Muscle layer of duodenum (tissue), 2 donors: ENCODE data around the gene FRMD5.

Source experiments
- H3K27ac ChIP-seq: one replicate; pipeline ENCODE4 v1.7.0; 2013; ENCODE audit warnings: mild to moderate bottlenecking, low read length
- H3K27me3 ChIP-seq: one replicate; pipeline ENCODE4 v1.7.0; 2013; ENCODE audit warnings: low read depth, mild to moderate bottlenecking, control low read depth, low read length
- H3K36me3 ChIP-seq, 2 donors: one replicate each; pipeline ENCODE4 v1.7.0; 2013; ENCODE audit warnings: low read length in 2 of 2, control low read depth in 1 of 2, mild to moderate bottlenecking in 1 of 2; ENCODE audit not compliant: insufficient read depth in 2 of 2, control insufficient read depth in 1 of 2
- H3K4me1 ChIP-seq, 2 donors: one replicate each; pipeline ENCODE4 v1.7.0; 2013; ENCODE audit warnings: low read length in 2 of 2, mild to moderate bottlenecking in 2 of 2, control low read depth in 1 of 2, moderate library complexity in 1 of 2; ENCODE audit not compliant: insufficient read depth in 2 of 2, control insufficient read depth in 1 of 2
- H3K4me3 ChIP-seq, 2 donors: one replicate each; pipeline ENCODE4 v1.7.0; 2013; ENCODE audit warnings: low read length in 2 of 2, low read depth in 1 of 2, mild to moderate bottlenecking in 1 of 2
- H3K9me3 ChIP-seq, 2 donors: one replicate each; pipeline ENCODE4 v1.7.0; 2013; ENCODE audit warnings: low read length in 2 of 2, control low read depth in 1 of 2, mild to moderate bottlenecking in 1 of 2; ENCODE audit not compliant: control insufficient read depth in 1 of 2
- donor health status: healthy.

Gene FRMD5

GRCh38 chr15:43998607-43999006 is 196.5 kb downstream of the FRMD5 start:
- Histone ChIP-seq H3K27ac (no peak overlapping the region), H3K4me1 (peaks cover 0 to 5% of the 10 kb centered on the region in 2 donors), H3K4me3 (no peak overlapping the region), H3K36me3 (no peaks in the 10 kb centered on the region), H3K27me3 (no peaks in the 10 kb centered on the region), H3K9me3 (no peaks in the 10 kb centered on the region)

GRCh38 chr15:43991206-43991605 is 203.9 kb downstream of the FRMD5 start:
- Histone ChIP-seq H3K36me3 (no peaks in the 10 kb centered on the region), H3K4me3 (no peak overlapping the region), H3K4me1 (no peaks in the 10 kb centered on the region), H3K27me3 (no peaks in the 10 kb centered on the region), H3K9me3 (no peaks in the 10 kb centered on the region), H3K27ac (no peak overlapping the region)

DNA sequence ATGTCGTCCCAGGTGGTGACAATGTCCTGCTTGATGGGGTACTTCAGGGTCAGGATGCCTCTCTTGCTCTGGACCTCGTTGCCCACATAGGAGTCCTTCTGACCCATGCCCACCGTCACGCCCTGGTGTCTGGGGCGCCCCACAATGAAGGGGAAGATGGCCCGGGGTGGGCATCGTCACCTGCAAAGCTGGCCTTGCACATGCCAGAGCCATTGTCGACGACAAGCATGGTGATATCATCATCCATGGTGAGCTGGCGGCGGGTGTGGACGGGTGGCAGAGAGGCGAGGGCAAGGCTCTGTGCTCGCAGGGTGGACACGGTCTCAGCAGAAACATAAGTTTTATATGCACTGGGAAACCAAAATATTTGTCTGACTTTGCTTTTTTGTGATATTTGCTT is 205.1 kb downstream of the FRMD5 start:
- Histone ChIP-seq H3K4me3 (no peak overlapping the region), H3K27me3 (no peaks in the 10 kb centered on the region), H3K27ac (no peak overlapping the region), H3K9me3 (no peaks in the 10 kb centered on the region), H3K36me3 (no peaks in the 10 kb centered on the region), H3K4me1 (no peaks in the 10 kb centered on the region)

DNA sequence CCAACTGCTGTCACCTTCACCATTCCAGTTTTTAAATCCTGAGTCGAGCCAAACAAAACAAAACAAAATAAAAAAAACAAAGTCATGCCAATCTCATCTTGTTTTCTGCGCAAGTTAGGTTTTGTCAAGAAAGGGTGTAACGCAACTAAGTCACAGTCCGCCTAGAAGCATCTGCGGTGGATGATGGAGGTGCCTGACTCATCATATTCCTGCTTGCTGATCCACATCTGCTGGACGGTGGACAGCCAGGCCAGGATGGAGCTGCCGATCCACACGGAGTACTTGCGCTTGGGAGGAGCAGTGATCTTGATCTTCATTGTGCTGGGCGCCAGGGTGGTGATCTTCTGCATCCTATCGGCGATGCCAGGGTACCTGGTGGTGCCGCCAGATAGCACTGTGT is 206.2 kb downstream of the FRMD5 start:
- H3K4me1 ChIP-seq: no peaks in the 10 kb centered on the region
- no peaks in the 10 kb centered on the region for H3K9me3 ChIP-seq
- H3K27ac ChIP-seq: no peak overlapping the region
- H3K4me3 ChIP-seq: no peak overlapping the region
- H3K27me3 ChIP-seq: no peaks in the 10 kb centered on the region
- H3K36me3 ChIP-seq: no peaks in the 10 kb centered on the region

DNA sequence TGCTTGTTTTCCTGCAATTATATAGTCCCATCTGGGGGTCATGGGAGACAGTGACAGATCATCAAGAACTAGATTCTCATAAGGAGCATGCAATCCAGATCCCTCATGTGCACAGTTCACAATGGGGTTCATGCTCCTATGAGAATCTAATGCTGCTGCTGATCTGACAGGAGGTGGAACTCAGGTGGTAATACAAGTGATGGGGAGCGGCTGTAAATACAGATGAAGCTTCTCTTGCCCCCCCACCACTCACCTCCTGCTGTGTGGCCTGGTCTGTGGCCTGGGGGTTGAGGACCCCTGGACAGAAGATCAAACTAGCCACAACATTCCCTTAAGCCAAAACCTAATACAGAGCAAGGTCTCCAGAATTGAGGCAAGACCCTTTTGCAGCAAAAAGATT is 207.1 kb downstream of the FRMD5 start:
- no peaks in the 10 kb centered on the region for H3K27me3 ChIP-seq
- no peaks in the 10 kb centered on the region for H3K9me3 ChIP-seq
- no peak overlapping the region for H3K4me3 ChIP-seq
- no peaks in the 10 kb centered on the region for H3K4me1 ChIP-seq
- H3K36me3 ChIP-seq: no peaks in the 10 kb centered on the region
- no peak overlapping the region for H3K27ac ChIP-seq

GRCh38 chr15:43985976-43986680 is 208.9 kb downstream of the FRMD5 start:
- Histone ChIP-seq H3K36me3 (no peaks in the 10 kb centered on the region), H3K9me3 (no peaks in the 10 kb centered on the region), H3K4me1 (no peaks in the 10 kb centered on the region), H3K4me3 (no peak overlapping the region), H3K27ac (no peak overlapping the region), H3K27me3 (no peaks in the 10 kb centered on the region)

DNA sequence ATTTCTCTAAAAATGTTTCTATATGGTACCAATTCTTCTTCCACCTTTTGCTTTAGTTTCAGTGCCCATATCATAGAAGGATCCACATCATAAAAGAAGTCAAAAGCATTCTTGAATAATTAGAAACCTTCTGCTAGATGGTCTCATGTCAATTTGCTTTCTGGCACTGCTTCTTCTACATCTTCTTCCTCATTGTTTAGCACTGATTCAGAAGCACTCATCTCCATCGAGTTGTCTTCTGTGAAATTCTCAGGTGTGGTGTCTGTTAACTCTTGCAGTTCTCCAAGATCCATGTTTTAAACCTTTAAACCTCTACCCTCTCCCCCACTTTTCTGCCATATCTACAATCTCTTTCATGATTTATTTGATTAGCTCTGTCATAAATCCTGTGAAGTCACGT is 213.5 kb downstream of the FRMD5 start:
- Histone ChIP-seq H3K4me1 (no peaks in the 10 kb centered on the region), H3K9me3 (no peaks in the 10 kb centered on the region), H3K27ac (no peak overlapping the region), H3K4me3 (no peak overlapping the region), H3K36me3 (no peaks in the 10 kb centered on the region), H3K27me3 (no peaks in the 10 kb centered on the region)

- Histone ChIP-seq H3K9me3 (no peaks in the 10 kb centered on the region), H3K27ac (no peak overlapping the region), H3K4me3 (no peak overlapping the region), H3K36me3 (no peaks in the 10 kb centered on the region), H3K27me3 (no peaks in the 10 kb centered on the region), H3K4me1 (no peaks in the 10 kb centered on the region)
Observed at GRCh38 chr15:43977072-43977884, 217.8 kb downstream of the FRMD5 start.

DNA sequence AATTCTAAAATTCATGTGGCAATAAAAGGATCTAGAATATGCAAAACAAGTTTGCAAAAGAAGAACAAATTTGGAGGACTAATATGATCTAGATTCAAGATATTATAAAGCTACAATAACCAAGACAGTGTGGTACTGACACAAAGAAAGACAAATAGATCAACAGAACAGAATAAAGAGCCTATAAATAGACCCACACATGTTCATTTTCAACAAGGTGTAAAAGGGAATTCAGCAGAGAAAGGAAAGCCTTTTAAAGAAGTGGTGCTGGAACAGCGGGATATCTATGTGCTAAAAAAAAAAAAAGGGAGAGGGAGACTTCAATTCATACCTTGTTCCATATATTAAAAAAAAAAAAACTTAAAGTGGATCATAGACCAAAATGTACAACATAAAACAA is 219.3 kb downstream of the FRMD5 start:
- Histone ChIP-seq H3K4me3 (no peak overlapping the region), H3K27me3 (no peaks in the 10 kb centered on the region), H3K27ac (no peak overlapping the region), H3K9me3 (no peaks in the 10 kb centered on the region), H3K36me3 (no peaks in the 10 kb centered on the region), H3K4me1 (no peaks in the 10 kb centered on the region)

GRCh38 chr15:43975326-43975725 is 219.7 kb downstream of the FRMD5 start:
- Histone ChIP-seq H3K9me3 (no peaks in the 10 kb centered on the region), H3K27ac (no peak overlapping the region), H3K36me3 (no peaks in the 10 kb centered on the region), H3K4me1 (peaks cover 0 to 3% of the 10 kb centered on the region in 2 donors), H3K4me3 (no peak overlapping the region), H3K27me3 (no peaks in the 10 kb centered on the region)

DNA sequence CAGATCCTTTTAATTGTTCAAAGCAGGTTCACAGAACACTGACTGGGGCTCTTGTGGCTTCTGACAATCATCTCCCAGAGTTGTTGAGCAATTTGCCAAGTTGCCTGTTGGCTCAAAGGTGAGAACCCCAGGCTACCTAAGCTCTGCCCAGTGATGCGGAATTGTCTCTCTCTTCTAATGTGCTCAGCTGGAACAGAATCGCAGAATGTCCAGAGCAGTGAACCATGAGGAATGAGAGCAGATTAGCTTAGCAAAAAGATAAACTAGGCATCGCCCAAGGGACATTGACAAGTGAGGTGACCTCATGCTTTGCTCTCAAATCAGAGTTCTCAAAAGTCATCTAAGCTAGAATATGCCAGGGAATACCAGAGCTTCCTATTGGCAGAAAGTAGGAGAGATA is 220.2 kb downstream of the FRMD5 start:
- Histone ChIP-seq H3K4me3 (no peak overlapping the region), H3K27ac (no peak overlapping the region), H3K36me3 (no peaks in the 10 kb centered on the region), H3K9me3 (no peaks in the 10 kb centered on the region), H3K27me3 (no peaks in the 10 kb centered on the region), H3K4me1 (peaks cover 0 to 6% of the 10 kb centered on the region in 2 donors)
